Measurements from ENCODE around the gene ARID4A. TPM values are rescaled to one million over a fixed set of nuclear protein-coding genes. Genes with fewer than 3 reads are reported as not detected.

ARID4A gene
- total and polyA plus RNA-seq, 2 donors from 2014 or later = 3.9 to 32.5 TPM

DNA sequence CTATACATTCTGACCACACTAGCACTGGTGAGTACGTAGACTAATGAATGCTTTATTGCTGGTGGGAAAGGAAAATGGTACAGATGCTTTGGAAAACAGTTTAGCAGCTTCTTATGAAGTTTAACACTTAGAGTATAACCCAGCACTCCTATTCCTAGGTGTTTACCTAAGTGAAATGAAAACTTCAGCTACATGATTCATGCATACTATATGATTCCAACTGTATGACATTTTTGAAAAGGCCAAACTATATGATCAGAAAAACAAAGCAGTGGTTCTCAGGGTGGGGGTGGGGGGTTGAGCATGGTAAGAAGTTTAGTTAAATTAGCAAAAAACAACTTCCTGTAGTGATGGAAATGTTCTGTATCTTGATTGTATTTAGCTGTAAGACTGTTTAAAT is 22.1 kb upstream of the ARID4A start:
- FAIRE-seq = no peak
- Histone ChIP-seq H3K4me3 (ENCODE audit: low read length in 3 of 3) (no peak overlapping the region), H3K27me3 (ENCODE audit: control insufficient read depth, insufficient read depth, low read length) (no peaks in the 10 kb centered on the region), H3K27ac (ENCODE audit: low read depth in 2 of 2, low read length in 2 of 2) (no peak overlapping the region), H3K4me1 (ENCODE audit: control insufficient read depth in 2 of 3, insufficient read depth in 2 of 3, low read depth in 1 of 3, low read length in 3 of 3) (peaks cover 0 to 18% (median 9%) of the 10 kb centered on the region in 3 donors), H3K9ac (ENCODE audit: low read length in 3 of 3) (no peak overlapping the region), H3K36me3 (ENCODE audit: control insufficient read depth in 2 of 3, insufficient read depth in 3 of 3, low read length in 3 of 3) (peaks cover 0 to 22% (median 12%) of the 10 kb centered on the region in 3 donors), H3K9me3 (ENCODE audit: control insufficient read depth in 2 of 3, insufficient read depth in 1 of 3, low read length in 3 of 3) (no peaks in the 10 kb centered on the region)
- TF ChIP-seq, protein P1, sequence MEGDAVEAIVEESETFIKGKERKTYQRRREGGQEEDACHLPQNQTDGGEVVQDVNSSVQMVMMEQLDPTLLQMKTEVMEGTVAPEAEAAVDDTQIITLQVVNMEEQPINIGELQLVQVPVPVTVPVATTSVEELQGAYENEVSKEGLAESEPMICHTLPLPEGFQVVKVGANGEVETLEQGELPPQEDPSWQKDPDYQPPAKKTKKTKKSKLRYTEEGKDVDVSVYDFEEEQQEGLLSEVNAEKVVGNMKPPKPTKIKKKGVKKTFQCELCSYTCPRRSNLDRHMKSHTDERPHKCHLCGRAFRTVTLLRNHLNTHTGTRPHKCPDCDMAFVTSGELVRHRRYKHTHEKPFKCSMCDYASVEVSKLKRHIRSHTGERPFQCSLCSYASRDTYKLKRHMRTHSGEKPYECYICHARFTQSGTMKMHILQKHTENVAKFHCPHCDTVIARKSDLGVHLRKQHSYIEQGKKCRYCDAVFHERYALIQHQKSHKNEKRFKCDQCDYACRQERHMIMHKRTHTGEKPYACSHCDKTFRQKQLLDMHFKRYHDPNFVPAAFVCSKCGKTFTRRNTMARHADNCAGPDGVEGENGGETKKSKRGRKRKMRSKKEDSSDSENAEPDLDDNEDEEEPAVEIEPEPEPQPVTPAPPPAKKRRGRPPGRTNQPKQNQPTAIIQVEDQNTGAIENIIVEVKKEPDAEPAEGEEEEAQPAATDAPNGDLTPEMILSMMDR (IDR thresholded peaks at IDR 0.05; ENCODE audit: borderline replicate concordance, extremely low read depth, insufficient read depth) = no peak
- intact Hi-C loops (cut with DNase I) = no loop called here
- no peak for DNase-seq

DNA sequence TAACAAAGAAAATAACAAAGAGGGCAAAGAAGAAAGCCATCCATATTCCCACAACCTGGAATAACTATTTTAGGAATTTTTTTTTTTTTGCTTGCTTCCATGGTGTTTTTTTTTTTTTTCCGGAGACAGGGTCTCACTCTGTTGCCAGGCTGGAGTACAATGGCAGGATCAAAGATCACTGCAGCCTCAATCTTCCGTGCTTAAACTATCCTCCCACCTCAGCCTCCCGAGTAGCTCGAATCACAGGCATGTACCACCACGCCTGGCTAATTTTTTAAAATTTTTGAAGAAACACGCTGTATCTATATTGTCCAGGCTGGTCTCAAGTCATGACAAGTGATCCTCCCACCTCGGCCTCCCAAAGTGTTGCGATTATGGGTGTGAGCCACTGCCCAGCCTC is 20.2 kb upstream of the ARID4A start:
- no peak for FAIRE-seq
- Histone ChIP-seq H3K4me3 (ENCODE audit: low read length in 3 of 3) (no peak overlapping the region), H3K36me3 (ENCODE audit: control insufficient read depth in 2 of 3, insufficient read depth in 3 of 3, low read length in 3 of 3) (peaks cover 1 to 8% (median 3%) of the 10 kb centered on the region in 3 donors), H3K9me3 (ENCODE audit: control insufficient read depth in 2 of 3, insufficient read depth in 1 of 3, low read length in 3 of 3) (no peaks in the 10 kb centered on the region), H3K9ac (ENCODE audit: low read length in 3 of 3) (no peak overlapping the region), H3K4me1 (ENCODE audit: control insufficient read depth in 2 of 3, insufficient read depth in 2 of 3, low read depth in 1 of 3, low read length in 3 of 3) (peaks cover 0 to 29% (median 12%) of the 10 kb centered on the region in 3 donors), H3K27ac (ENCODE audit: low read depth in 2 of 2, low read length in 2 of 2) (no peak overlapping the region), H3K27me3 (ENCODE audit: control insufficient read depth, insufficient read depth, low read length) (no peaks in the 10 kb centered on the region)
- TF ChIP-seq, protein P1 (IDR thresholded peaks at IDR 0.05; ENCODE audit: borderline replicate concordance, extremely low read depth, insufficient read depth) = no peak
- intact Hi-C loops (cut with DNase I) = no loop called here
- DNase-seq = no peak

DNA sequence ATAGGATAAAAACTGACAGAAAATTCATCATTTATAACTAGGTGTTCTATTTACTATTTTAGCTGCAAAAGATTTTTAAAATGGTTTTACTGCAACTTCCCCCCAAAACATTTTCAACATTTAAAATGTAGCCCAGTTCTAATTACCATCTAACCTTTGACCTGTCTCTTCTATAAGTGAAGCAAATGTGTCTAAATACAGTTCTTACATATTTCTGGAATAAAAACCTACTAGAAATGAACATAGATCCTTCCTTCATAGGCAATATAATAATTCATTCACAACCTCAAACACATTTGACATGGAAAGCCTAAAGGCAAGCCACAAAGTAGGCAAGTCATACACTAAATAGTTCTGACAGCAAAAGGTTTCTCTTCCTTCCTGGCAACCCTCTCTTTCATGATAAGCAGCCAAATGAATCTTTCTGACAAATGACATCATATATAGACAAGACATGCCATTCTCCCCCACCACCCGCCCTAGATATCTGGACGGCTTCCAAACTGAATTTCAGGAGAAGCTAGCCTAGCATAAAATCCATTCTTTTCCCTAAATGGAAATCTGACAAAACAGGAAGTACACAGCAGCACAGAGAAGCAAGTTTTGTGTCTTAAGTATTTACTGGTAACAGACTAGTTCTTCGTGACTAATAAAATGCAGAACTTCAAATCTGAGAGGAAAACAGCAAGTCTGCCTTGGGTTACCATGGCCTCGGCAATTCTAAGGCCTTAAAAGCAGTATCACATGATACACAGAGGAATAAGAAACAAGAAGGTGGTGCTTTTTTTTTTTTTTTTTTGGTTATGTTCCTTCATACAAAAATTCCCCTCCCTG is 17.2 kb upstream of the ARID4A start:
- Histone ChIP-seq H3K4me1 (ENCODE audit: control insufficient read depth in 2 of 3, insufficient read depth in 2 of 3, low read depth in 1 of 3, low read length in 3 of 3) (peaks cover 0 to 23% (median 11%) of the 10 kb centered on the region in 3 donors), H3K9me3 (ENCODE audit: control insufficient read depth in 2 of 3, insufficient read depth in 1 of 3, low read length in 3 of 3) (no peaks in the 10 kb centered on the region), H3K9ac (ENCODE audit: low read length in 3 of 3) (peak overlapping the region in 2 of 3 donors; percentile 15 to 20), H3K27me3 (ENCODE audit: control insufficient read depth, insufficient read depth, low read length) (no peaks in the 10 kb centered on the region), H3K36me3 (ENCODE audit: control insufficient read depth in 2 of 3, insufficient read depth in 3 of 3, low read length in 3 of 3) (peaks cover 11 to 19% (median 15%) of the 10 kb centered on the region in 3 donors), H3K4me3 (ENCODE audit: low read length in 3 of 3) (no peak overlapping the region), H3K27ac (ENCODE audit: low read depth in 2 of 2, low read length in 2 of 2) (peak overlapping the region; percentile 58 to 92)
- FAIRE-seq (peak; percentile 90), DNase-seq (peak in 2 of 5 donors; percentile 28 to 72)
- intact Hi-C loops (cut with DNase I) = no loop called here
- TF ChIP-seq, protein P1 (IDR thresholded peaks at IDR 0.05; ENCODE audit: borderline replicate concordance, extremely low read depth, insufficient read depth) = no peak
